Naive thymus-derived CD4-positive, alpha-beta T cell (primary cell): ENCODE results near the gene MAMDC2. TPM values are rescaled to one million over a fixed set of nuclear protein-coding genes. Genes with fewer than 3 reads are reported as not detected.

Experiments
- ATAC-seq: fragments of 150-1000 bp; cut with Tn5 transposase; 2 replicates; pipeline ENCODE4 v1.10.0; 2021; ENCODE audit warnings: mild to moderate bottlenecking, moderate library complexity
- CTCF ChIA-PET: fragments of 350-600 bp; sonication (Branson Sonifier 250); formaldehyde crosslinking; loops from one replicate; lab custom pipeline; 2021; ENCODE audit warnings: antibody characterized with exemption; lab: Charles Lee
- POLR2A ChIA-PET: fragments of 350-600 bp; sonication (Branson Sonifier 250); formaldehyde crosslinking; loops from one replicate; lab custom pipeline; 2021; ENCODE audit warnings: antibody characterized with exemption, inconsistent platforms; lab: Charles Lee
- DNase-seq, 9 donors: peaks; one replicate each; pipeline versions ENCODE4 v3.0.0 to v3.0.0-alpha.2; 2020 to 2022; ENCODE audit warnings: mixed read lengths in 1 of 9
- H3K27ac ChIP-seq: one replicate; pipeline ENCODE4 v1.7.0; 2013; ENCODE audit warnings: mild to moderate bottlenecking, low read depth, low read length, moderate library complexity
- H3K27me3 ChIP-seq, 2 donors: one replicate each; pipeline ENCODE4 v1.7.0; 2013; ENCODE audit warnings: low read length in 2 of 2, mild to moderate bottlenecking in 2 of 2, moderate library complexity in 2 of 2; ENCODE audit not compliant: control insufficient read depth in 2 of 2, insufficient read depth in 2 of 2
- H3K36me3 ChIP-seq, 3 experiments: 1 replicate in 2 of 3; 2 replicates in 1 of 3; pipeline ENCODE4 v1.7.0; 2013; ENCODE audit warnings: low read length in 3 of 3, mild to moderate bottlenecking in 3 of 3, moderate library complexity in 1 of 3; ENCODE audit not compliant: insufficient read depth in 3 of 3, control insufficient read depth in 2 of 3
- H3K4me1 ChIP-seq, 2 donors: one replicate each; pipeline ENCODE4 v1.7.0; 2013; ENCODE audit warnings: low read length in 2 of 2, mild to moderate bottlenecking in 2 of 2, moderate library complexity in 1 of 2; ENCODE audit not compliant: control insufficient read depth in 2 of 2, insufficient read depth in 2 of 2
- H3K4me3 ChIP-seq: 2 replicates; pipeline ENCODE4 v1.7.0; 2013; ENCODE audit warnings: mild to moderate bottlenecking, low read length
- H3K9me3 ChIP-seq, 3 experiments: 1 replicate in 2 of 3; 2 replicates in 1 of 3; pipeline ENCODE4 v1.7.0; 2013; ENCODE audit warnings: low read length in 3 of 3; ENCODE audit not compliant: control insufficient read depth in 2 of 3
- H3K27ac Mint-ChIP-seq, 9 donors: one replicate each; pipeline ENCODE4 v1.8.0; 2020 to 2022; ENCODE audit warnings: mixed read lengths in 9 of 9, mild to moderate bottlenecking in 8 of 9, moderate library complexity in 5 of 9, inconsistent platforms in 2 of 9
- H3K27me3 Mint-ChIP-seq, 5 donors: one replicate each; pipeline ENCODE4 v1.8.0; 2021 to 2022; ENCODE audit warnings: mixed read lengths in 5 of 5, mild to moderate bottlenecking in 1 of 5
- H3K36me3 Mint-ChIP-seq, 5 donors: one replicate each; pipeline ENCODE4 v1.8.0; 2020 to 2022; ENCODE audit warnings: mixed read lengths in 5 of 5, mild to moderate bottlenecking in 3 of 5, inconsistent platforms in 1 of 5
- H3K4me1 Mint-ChIP-seq, 7 donors: one replicate each; pipeline ENCODE4 v1.8.0; 2020 to 2022; ENCODE audit warnings: mixed read lengths in 7 of 7, mild to moderate bottlenecking in 3 of 7, inconsistent platforms in 1 of 7
- H3K4me3 Mint-ChIP-seq, 10 donors: one replicate each; pipeline ENCODE4 v1.8.0; 2020 to 2022; ENCODE audit warnings: mild to moderate bottlenecking in 10 of 10, mixed read lengths in 10 of 10, moderate library complexity in 6 of 10, inconsistent platforms in 2 of 10
- H3K9me3 Mint-ChIP-seq, 11 donors: one replicate each; pipeline ENCODE4 v1.8.0; 2020 to 2022; ENCODE audit warnings: mixed read lengths in 11 of 11, mild to moderate bottlenecking in 4 of 11, inconsistent platforms in 1 of 11, moderate library complexity in 1 of 11
- intact Hi-C, 2 donors: fragments of 100-400 bp; cut with micrococcal nuclease; formaldehyde crosslinking; loops; one replicate each; pipeline ENCODE4 v1.15.1; 2023
- polyA plus RNA-seq, 2 donors: library from polyadenylated mRNA; unstranded; fragments of 300-500 nt; fragmentation: Illumina TruSeq; gene quantifications; one replicate each; pipeline ENCODE4 v1.2.3, GENCODE V29; 2021
- total RNA-seq, 6 experiments: library from RNA in 5 of 6; stranded (reverse) in 5 of 6; gene quantifications; 1 replicate in 5 of 6; 2 replicates in 1 of 6; pipeline ENCODE4 v1.2.3 and lab custom pipeline; 2021 to 2026

Gene MAMDC2
- total and polyA plus RNA-seq, 7 experiments from 2014 or later, result 0.61 TPM; not detected in 6

DNA sequence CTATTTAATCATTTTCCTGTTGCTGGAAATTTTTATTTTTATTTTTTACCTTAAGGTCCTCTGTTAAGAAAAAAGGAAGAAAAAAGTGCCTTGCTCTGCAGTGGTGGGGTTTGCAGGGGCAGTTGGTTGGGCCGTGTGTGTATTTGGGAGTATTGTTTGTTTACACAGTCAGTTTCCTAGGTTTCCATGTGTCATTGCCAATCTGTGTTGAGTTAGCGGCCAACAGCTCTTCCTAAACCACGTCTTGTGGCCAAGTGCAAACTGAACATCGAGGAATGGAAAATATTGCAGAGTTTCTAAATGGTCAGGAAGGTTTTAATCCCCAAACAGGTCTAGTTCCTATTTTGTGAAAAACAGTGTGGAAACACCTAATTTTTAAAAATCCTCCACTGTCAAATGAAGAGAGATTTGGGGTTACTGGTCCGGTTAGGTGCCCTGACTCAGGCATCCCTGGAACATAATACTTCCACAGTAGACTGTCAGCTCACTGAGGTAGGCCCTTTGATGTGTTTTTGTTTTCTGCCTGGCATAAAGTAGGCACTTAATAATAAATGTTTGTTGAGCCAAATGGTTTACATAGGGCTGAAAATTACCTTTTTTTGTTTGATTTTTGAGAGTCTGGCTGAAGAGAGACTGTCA lies 37.0 kb downstream of the MAMDC2 start:
- peak; percentile 42 for ATAC-seq
- H3K27me3 ChIP-seq, result peaks cover 0 to 4% of the 10 kb centered on the region in 2 donors
- POLR2A ChIA-PET, result no interaction called here
- intact Hi-C loops, result no loop called here
- H3K27me3 Mint-ChIP-seq, result peaks cover 11 to 37% (median 32%) of the 10 kb centered on the region in 5 donors
- no peaks in the 10 kb centered on the region for H3K4me1 ChIP-seq
- no peak overlapping the region for H3K27ac Mint-ChIP-seq
- H3K9me3 ChIP-seq, result no peaks in the 10 kb centered on the region
- H3K36me3 ChIP-seq, result no peaks in the 10 kb centered on the region
- CTCF ChIA-PET, result no interaction called here
- H3K4me3 ChIP-seq, result no peak overlapping the region
- no peak overlapping the region for H3K4me3 Mint-ChIP-seq
- peaks cover 0 to 3% (median 0%) of the 10 kb centered on the region in 7 donors for H3K4me1 Mint-ChIP-seq
- no peak overlapping the region for H3K27ac ChIP-seq
- H3K9me3 Mint-ChIP-seq, result peaks cover 0 to 1% (median 0%) of the 10 kb centered on the region in 11 donors
- H3K36me3 Mint-ChIP-seq, result no peaks in the 10 kb centered on the region
- no peak for DNase-seq

DNA sequence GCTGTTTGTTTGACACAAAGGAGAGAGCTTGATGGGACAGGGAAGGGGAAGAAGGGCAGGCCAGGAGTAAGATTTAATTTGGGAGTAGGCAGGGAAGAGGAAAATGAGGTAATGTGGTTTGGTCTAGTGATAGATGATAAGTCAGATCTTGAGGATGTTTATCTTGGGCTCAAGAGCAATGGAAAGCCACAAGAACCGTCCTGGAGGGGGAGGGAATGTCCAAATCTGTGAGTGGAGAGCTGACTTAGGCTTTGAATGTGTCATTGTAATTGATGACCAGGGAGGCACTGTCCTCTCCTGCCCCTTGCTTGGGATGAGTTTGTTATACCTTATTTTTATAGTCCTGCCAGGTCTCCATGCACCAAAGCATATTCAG lies 37.5 kb downstream of the MAMDC2 start:
- H3K4me1 Mint-ChIP-seq, result peaks cover 0 to 3% (median 0%) of the 10 kb centered on the region in 7 donors
- ChIA-PET POLR2A (no interaction called here), CTCF (no interaction called here)
- no peak for ATAC-seq
- Histone ChIP-seq H3K4me1 (no peaks in the 10 kb centered on the region), H3K36me3 (no peaks in the 10 kb centered on the region), H3K27ac (no peak overlapping the region), H3K27me3 (peaks cover 0 to 4% of the 10 kb centered on the region in 2 donors), H3K9me3 (no peaks in the 10 kb centered on the region), H3K4me3 (no peak overlapping the region)
- no peak for DNase-seq
- H3K9me3 Mint-ChIP-seq, result peaks cover 0 to 1% (median 0%) of the 10 kb centered on the region in 11 donors
- H3K27me3 Mint-ChIP-seq, result peaks cover 11 to 37% (median 32%) of the 10 kb centered on the region in 5 donors
- intact Hi-C loops, result no loop called here
- H3K4me3 Mint-ChIP-seq, result no peak overlapping the region
- H3K36me3 Mint-ChIP-seq, result no peaks in the 10 kb centered on the region
- no peak overlapping the region for H3K27ac Mint-ChIP-seq

DNA sequence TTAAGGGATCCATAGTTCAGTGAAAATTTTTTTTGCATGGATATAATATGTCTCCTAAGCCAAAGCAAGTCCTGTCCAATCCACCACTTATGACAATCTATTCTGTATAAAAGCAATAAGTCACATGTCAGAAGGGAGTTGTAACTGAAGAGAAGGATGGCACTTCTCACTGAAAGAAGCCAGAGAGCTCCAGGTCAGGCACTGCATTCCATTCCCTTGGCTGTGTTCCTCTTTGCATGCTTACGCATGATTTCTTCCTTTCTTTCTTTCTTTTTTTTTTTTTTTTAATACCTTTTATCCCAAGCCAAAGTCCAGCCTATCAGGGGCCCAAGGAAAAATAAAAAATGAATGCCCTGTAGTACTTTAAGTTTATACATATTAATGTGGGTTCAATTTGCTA lies 39.8 kb downstream of the MAMDC2 start:
- Histone ChIP-seq H3K36me3 (no peaks in the 10 kb centered on the region), H3K27ac (no peak overlapping the region), H3K27me3 (peaks cover 0 to 4% of the 10 kb centered on the region in 2 donors), H3K4me3 (no peak overlapping the region), H3K4me1 (no peaks in the 10 kb centered on the region), H3K9me3 (no peaks in the 10 kb centered on the region)
- CTCF ChIA-PET, result no interaction called here
- no peak for DNase-seq
- peaks cover 0 to 3% (median 0%) of the 10 kb centered on the region in 7 donors for H3K4me1 Mint-ChIP-seq
- POLR2A ChIA-PET, result no interaction called here
- peaks cover 0 to 1% (median 0%) of the 10 kb centered on the region in 11 donors for H3K9me3 Mint-ChIP-seq
- H3K4me3 Mint-ChIP-seq, result no peak overlapping the region
- intact Hi-C loops, result no loop called here
- ATAC-seq, result no peak
- H3K36me3 Mint-ChIP-seq, result no peaks in the 10 kb centered on the region
- peaks cover 14 to 44% (median 32%) of the 10 kb centered on the region in 5 donors for H3K27me3 Mint-ChIP-seq
- no peak overlapping the region for H3K27ac Mint-ChIP-seq

DNA sequence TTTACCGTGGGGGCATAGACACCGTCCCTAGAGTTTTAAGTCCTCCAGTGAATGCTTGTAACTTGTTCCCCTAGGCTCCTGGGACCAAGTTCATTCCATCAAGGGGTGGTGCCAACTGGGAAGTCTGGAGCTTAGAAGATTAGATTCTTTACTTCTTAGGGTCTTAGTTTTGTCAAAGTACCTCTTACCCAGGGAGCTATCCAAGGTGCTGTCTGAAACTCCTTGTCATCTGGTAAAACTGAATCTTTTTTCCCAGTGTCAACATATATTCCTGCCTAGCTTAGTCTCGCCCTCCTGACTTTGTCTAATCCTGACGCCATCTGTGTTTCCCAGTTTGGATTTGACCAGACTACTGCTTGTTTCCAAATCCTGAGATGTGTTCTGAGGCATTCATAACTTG lies 41.6 kb downstream of the MAMDC2 start:
- H3K36me3 ChIP-seq, result no peaks in the 10 kb centered on the region
- Mint-ChIP-seq H3K27me3 (peaks cover 8 to 40% (median 27%) of the 10 kb centered on the region in 5 donors), H3K4me1 (peaks cover 0 to 3% (median 0%) of the 10 kb centered on the region in 7 donors), H3K36me3 (no peaks in the 10 kb centered on the region), H3K27ac (no peak overlapping the region), H3K9me3 (peaks cover 0 to 1% (median 0%) of the 10 kb centered on the region in 11 donors), H3K4me3 (no peak overlapping the region)
- no peak for ATAC-seq
- ChIA-PET POLR2A (no interaction called here), CTCF (no interaction called here)
- no peaks in the 10 kb centered on the region for H3K4me1 ChIP-seq
- intact Hi-C loops, result no loop called here
- H3K27me3 ChIP-seq, result no peaks in the 10 kb centered on the region
- H3K9me3 ChIP-seq, result no peaks in the 10 kb centered on the region
- no peak overlapping the region for H3K4me3 ChIP-seq
- no peak for DNase-seq
- H3K27ac ChIP-seq, result no peak overlapping the region

DNA sequence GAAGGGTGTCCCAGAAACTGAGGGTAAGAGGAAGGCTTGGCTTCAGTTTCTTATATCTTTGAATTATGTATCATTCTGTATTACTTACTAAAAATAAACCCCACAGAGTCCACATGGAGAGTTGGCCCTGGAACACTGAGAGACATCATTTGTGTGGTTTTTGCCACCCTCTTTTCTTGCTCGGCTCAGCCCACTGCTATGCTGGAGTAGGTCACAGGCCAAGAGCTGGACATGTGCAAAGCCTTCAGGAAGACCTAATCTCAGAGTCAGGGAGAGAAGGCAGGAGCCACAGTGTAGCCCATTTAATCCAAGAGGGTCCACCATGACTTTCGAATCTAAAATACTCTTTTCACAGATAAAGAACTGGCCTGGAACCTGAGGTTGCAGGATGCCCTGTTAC lies 47.5 kb downstream of the MAMDC2 start:
- Mint-ChIP-seq H3K27me3 (peaks cover 7 to 19% (median 11%) of the 10 kb centered on the region in 5 donors), H3K27ac (no peak overlapping the region), H3K36me3 (no peaks in the 10 kb centered on the region), H3K9me3 (peaks cover 0 to 6% (median 0%) of the 10 kb centered on the region in 11 donors), H3K4me1 (no peaks in the 10 kb centered on the region), H3K4me3 (no peak overlapping the region)
- Histone ChIP-seq H3K9me3 (no peaks in the 10 kb centered on the region), H3K4me3 (no peak overlapping the region), H3K27ac (no peak overlapping the region), H3K36me3 (no peaks in the 10 kb centered on the region), H3K27me3 (no peaks in the 10 kb centered on the region), H3K4me1 (no peaks in the 10 kb centered on the region)
- no peak for ATAC-seq
- CTCF ChIA-PET, result no interaction called here
- intact Hi-C loops, result no loop called here
- DNase-seq, result no peak
- POLR2A ChIA-PET, result no interaction called here

DNA sequence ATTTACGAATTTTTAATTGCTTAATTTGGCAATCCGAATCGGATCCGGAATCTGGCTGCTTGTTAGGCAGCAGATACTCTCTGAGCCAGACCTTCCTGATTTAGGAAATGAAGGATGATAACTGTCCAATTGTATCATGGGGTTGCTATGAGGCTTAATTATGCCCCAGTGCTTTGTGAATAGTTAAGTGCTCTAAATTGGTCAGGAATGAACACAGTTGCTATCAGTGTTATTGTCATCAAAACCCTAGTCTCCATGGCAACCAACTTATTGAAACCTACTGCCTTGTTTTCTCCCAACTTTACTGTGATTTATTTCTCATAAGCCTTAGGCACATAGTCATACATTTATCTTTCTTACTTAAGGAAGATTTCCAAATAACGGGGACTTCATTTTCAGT lies 47.9 kb downstream of the MAMDC2 start:
- no peaks in the 10 kb centered on the region for H3K36me3 Mint-ChIP-seq
- peaks cover 7 to 17% (median 11%) of the 10 kb centered on the region in 5 donors for H3K27me3 Mint-ChIP-seq
- ATAC-seq (no peak), DNase-seq (no peak)
- Histone ChIP-seq H3K27ac (no peak overlapping the region), H3K9me3 (no peaks in the 10 kb centered on the region), H3K27me3 (no peaks in the 10 kb centered on the region), H3K36me3 (no peaks in the 10 kb centered on the region), H3K4me1 (no peaks in the 10 kb centered on the region), H3K4me3 (no peak overlapping the region)
- H3K4me1 Mint-ChIP-seq, result no peaks in the 10 kb centered on the region
- ChIA-PET CTCF (no interaction called here), POLR2A (no interaction called here)
- H3K9me3 Mint-ChIP-seq, result peaks cover 0 to 6% (median 0%) of the 10 kb centered on the region in 11 donors
- H3K4me3 Mint-ChIP-seq, result no peak overlapping the region
- no peak overlapping the region for H3K27ac Mint-ChIP-seq
- intact Hi-C loops, result no loop called here

DNA sequence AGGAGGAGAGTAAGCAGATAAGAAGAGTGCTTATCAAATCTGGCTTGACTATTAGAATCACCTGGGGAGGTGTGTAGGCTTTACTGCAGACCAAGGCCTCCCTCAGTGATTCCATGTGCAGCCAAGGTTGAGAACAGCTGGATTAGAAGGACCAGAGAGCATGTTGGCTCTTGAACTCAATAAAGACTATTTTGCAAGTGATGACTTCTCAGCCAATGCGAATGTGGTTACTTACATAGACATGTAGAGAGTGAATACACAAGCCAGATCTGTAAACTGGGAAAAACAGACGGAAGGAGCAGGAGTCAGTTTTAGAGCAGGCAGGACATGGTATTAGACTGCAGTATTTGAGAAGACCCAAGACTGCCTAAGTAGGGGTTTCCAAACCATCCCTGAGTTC lies 48.5 kb downstream of the MAMDC2 start:
- Histone ChIP-seq H3K9me3 (no peaks in the 10 kb centered on the region), H3K4me3 (no peak overlapping the region), H3K4me1 (no peaks in the 10 kb centered on the region), H3K27me3 (no peaks in the 10 kb centered on the region), H3K27ac (no peak overlapping the region), H3K36me3 (no peaks in the 10 kb centered on the region)
- ATAC-seq, result no peak
- H3K36me3 Mint-ChIP-seq, result no peaks in the 10 kb centered on the region
- no peak overlapping the region for H3K4me3 Mint-ChIP-seq
- no peaks in the 10 kb centered on the region for H3K4me1 Mint-ChIP-seq
- intact Hi-C loops, result no loop called here
- H3K9me3 Mint-ChIP-seq, result peaks cover 0 to 6% (median 0%) of the 10 kb centered on the region in 11 donors
- peaks cover 7 to 17% (median 11%) of the 10 kb centered on the region in 5 donors for H3K27me3 Mint-ChIP-seq
- DNase-seq, result no peak
- H3K27ac Mint-ChIP-seq, result no peak overlapping the region
- CTCF ChIA-PET, result no interaction called here
- POLR2A ChIA-PET, result no interaction called here
